ENCODE results near the gene PDE4B. TPM values are rescaled to one million over a fixed set of nuclear protein-coding genes. Genes with fewer than 3 reads are reported as not detected.
"Not testable (repeated sequence)": the region's sequence is repeated elsewhere in the genome, so short reads cannot be mapped to it uniquely, and the experiment has no call there.

PDE4B gene
- total and polyA plus RNA-seq, 10 of the 15 experiments (the other 5 are each of a cell fraction or from before 2014, with no cell fraction given): 3.0 to 13.2 (median 5.7) TPM

DNA sequence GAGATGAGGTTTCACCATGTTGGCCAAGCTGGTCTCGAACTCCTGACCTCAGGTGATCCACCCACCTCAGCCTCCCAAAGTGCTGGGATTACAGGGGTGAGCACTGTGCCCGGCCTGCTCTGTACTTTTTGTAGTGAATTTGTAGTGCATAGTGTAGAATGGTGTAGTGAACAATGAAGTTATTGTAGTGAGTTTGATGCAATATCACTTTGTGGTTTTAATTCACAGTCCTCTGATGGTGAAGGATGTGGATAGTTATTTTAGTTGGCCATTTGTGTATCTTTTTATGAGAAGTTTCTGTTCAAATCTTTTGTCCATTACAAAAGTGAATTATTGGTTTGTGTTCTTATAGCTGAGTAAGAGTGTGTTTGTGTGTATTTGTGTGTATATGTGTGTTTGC, 57.6 kb downstream of the PDE4B start:
- Histone ChIP-seq H3K4me2 (ENCODE audit: control insufficient read depth, insufficient read depth) (no peak overlapping the region), H3K79me2 (ENCODE audit: control insufficient read depth, insufficient read depth, low read length) (no peaks in the 10 kb centered on the region), H3K36me3 (ENCODE audit: control insufficient read depth in 2 of 2, insufficient read depth in 2 of 2, low read length in 1 of 2) (no peaks in the 10 kb centered on the region), H4K20me1 (ENCODE audit: control insufficient read depth, insufficient read depth) (no peaks in the 10 kb centered on the region), H3K9me3 (replicated peaks; ENCODE audit: control insufficient read depth, insufficient read depth, low read length) (no peaks in the 10 kb centered on the region), H3K4me3 (no peak overlapping the region), H3K27ac (ENCODE audit: control insufficient read depth, insufficient read depth) (no peak overlapping the region), H3K4me1 (ENCODE audit: control insufficient read depth, insufficient read depth, low read length) (no peaks in the 10 kb centered on the region), H3K9ac (ENCODE audit: control insufficient read depth, insufficient read depth, low read length) (no peak overlapping the region), H3K27me3 (replicated peaks in 1 of 2; ENCODE audit: control insufficient read depth in 2 of 2, insufficient read depth in 2 of 2, low read length in 1 of 2) (no peaks in the 10 kb centered on the region), H2AFZ (ENCODE audit: control insufficient read depth, low read depth, low read length) (no peak overlapping the region)
- 8% methylated on average over 2 of the region's 2 CpGs for WGBS (ENCODE audit: insufficient coverage, insufficient replicate concordance, low lambda C conversion rate, missing lambda C conversion rate)
- RAD21 ChIA-PET (ENCODE audit: unreplicated experiment): no interaction called here
- no TSS peak for BruUV-seq (replicated peaks)
- no peak for ATAC-seq
- CTCF ChIA-PET: no interaction called here
- no peak for FAIRE-seq
- POLR2A ChIA-PET: no interaction called here
- intact Hi-C loops (cut with micrococcal nuclease; ENCODE audit: unreplicated experiment): no loop called here
- no peak for DNase-seq (ENCODE audit: low read depth, low spot score)
- in situ Hi-C loops (cut with MboI): no loop called here
- TF ChIP-seq PML (IDR thresholded peaks at IDR 0.05; ENCODE audit: low read length): no peak
- TF ChIP-seq KLF5 (IDR thresholded peaks at IDR 0.05; ENCODE audit: partially characterized antibody): no peak
- TF ChIP-seq, protein P1, sequence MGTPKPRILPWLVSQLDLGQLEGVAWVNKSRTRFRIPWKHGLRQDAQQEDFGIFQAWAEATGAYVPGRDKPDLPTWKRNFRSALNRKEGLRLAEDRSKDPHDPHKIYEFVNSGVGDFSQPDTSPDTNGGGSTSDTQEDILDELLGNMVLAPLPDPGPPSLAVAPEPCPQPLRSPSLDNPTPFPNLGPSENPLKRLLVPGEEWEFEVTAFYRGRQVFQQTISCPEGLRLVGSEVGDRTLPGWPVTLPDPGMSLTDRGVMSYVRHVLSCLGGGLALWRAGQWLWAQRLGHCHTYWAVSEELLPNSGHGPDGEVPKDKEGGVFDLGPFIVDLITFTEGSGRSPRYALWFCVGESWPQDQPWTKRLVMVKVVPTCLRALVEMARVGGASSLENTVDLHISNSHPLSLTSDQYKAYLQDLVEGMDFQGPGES (IDR thresholded peaks at IDR 0.05): no peak
- TF ChIP-seq, protein P2, sequence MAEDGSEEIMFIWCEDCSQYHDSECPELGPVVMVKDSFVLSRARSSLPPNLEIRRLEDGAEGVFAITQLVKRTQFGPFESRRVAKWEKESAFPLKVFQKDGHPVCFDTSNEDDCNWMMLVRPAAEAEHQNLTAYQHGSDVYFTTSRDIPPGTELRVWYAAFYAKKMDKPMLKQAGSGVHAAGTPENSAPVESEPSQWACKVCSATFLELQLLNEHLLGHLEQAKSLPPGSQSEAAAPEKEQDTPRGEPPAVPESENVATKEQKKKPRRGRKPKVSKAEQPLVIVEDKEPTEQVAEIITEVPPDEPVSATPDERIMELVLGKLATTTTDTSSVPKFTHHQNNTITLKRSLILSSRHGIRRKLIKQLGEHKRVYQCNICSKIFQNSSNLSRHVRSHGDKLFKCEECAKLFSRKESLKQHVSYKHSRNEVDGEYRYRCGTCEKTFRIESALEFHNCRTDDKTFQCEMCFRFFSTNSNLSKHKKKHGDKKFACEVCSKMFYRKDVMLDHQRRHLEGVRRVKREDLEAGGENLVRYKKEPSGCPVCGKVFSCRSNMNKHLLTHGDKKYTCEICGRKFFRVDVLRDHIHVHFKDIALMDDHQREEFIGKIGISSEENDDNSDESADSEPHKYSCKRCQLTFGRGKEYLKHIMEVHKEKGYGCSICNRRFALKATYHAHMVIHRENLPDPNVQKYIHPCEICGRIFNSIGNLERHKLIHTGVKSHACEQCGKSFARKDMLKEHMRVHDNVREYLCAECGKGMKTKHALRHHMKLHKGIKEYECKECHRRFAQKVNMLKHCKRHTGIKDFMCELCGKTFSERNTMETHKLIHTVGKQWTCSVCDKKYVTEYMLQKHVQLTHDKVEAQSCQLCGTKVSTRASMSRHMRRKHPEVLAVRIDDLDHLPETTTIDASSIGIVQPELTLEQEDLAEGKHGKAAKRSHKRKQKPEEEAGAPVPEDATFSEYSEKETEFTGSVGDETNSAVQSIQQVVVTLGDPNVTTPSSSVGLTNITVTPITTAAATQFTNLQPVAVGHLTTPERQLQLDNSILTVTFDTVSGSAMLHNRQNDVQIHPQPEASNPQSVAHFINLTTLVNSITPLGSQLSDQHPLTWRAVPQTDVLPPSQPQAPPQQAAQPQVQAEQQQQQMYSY (CRISPR knock-in tag; IDR thresholded peaks at IDR 0.05): no peak
- TF ChIP-seq PAX8 (IDR thresholded peaks at IDR 0.05): no peak
- TF ChIP-seq SPI1 (IDR thresholded peaks at IDR 0.05; ENCODE audit: borderline replicate concordance, insufficient read depth, low read depth, low read length): no peak
- TF ChIP-seq TCF7 (IDR thresholded peaks at IDR 0.05; ENCODE audit: borderline replicate concordance): no peak
- no peak for TF ChIP-seq SIX5 (IDR thresholded peaks at IDR 0.05; ENCODE audit: low read depth, low read length, severe bottlenecking)
- no peak for TF ChIP-seq TCF12 (IDR thresholded peaks at IDR 0.05; ENCODE audit: low read depth, low read length)
- TF ChIP-seq CHD1 (IDR thresholded peaks at IDR 0.05; ENCODE audit: low read depth, low read length): no peak
- no peak for TF ChIP-seq IKZF1 (conservative IDR thresholded peaks at IDR 0.05)
- TF ChIP-seq, protein P3, sequence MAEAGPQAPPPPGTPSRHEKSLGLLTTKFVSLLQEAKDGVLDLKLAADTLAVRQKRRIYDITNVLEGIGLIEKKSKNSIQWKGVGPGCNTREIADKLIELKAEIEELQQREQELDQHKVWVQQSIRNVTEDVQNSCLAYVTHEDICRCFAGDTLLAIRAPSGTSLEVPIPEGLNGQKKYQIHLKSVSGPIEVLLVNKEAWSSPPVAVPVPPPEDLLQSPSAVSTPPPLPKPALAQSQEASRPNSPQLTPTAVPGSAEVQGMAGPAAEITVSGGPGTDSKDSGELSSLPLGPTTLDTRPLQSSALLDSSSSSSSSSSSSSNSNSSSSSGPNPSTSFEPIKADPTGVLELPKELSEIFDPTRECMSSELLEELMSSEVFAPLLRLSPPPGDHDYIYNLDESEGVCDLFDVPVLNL (IDR thresholded peaks at IDR 0.05; ENCODE audit: low read depth, low read length): no peak
- SMC1A ChIA-PET (ENCODE audit: uncharacterized antibody, unreplicated experiment): no interaction called here

DNA sequence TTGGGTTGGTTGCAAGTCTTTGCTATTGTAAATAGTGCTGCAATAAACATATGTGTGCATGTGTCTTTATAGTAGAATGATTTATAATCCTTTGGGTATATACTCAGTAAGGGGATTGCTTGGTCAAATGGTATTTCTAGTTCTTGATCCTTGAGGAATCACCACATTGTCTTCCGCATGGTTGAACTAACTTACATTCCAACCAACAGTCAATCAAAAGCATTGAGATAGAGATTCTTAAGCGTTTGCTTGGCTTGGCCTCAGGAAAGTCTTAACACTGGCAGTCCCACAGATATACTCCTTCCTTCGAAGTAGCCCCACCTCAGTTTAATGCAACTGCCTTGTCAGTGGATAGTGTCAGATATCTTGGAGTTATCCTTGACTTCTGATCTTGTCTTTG, 63.9 kb downstream of the PDE4B start:
- H3K9me3 ChIP-seq (replicated peaks; ENCODE audit: control insufficient read depth, insufficient read depth, low read length); POLR2A ChIA-PET; ATAC-seq; BruUV-seq (replicated peaks); H3K4me3 ChIP-seq; H3K27me3 ChIP-seq (replicated peaks in 1 of 2; ENCODE audit: control insufficient read depth in 2 of 2, insufficient read depth in 2 of 2, low read length in 1 of 2); in situ Hi-C loops (cut with MboI); intact Hi-C loops (cut with micrococcal nuclease; ENCODE audit: unreplicated experiment); H3K79me2 ChIP-seq (ENCODE audit: control insufficient read depth, insufficient read depth, low read length); H3K4me1 ChIP-seq (ENCODE audit: control insufficient read depth, insufficient read depth, low read length); RAD21 ChIA-PET (ENCODE audit: unreplicated experiment); H4K20me1 ChIP-seq (ENCODE audit: control insufficient read depth, insufficient read depth); H2AFZ ChIP-seq (ENCODE audit: control insufficient read depth, low read depth, low read length); H3K4me2 ChIP-seq (ENCODE audit: control insufficient read depth, insufficient read depth); DNase-seq (ENCODE audit: low read depth, low spot score); FAIRE-seq; CTCF ChIA-PET; H3K36me3 ChIP-seq (ENCODE audit: control insufficient read depth in 2 of 2, insufficient read depth in 2 of 2, low read length in 1 of 2); H3K9ac ChIP-seq (ENCODE audit: control insufficient read depth, insufficient read depth, low read length); H3K27ac ChIP-seq (ENCODE audit: control insufficient read depth, insufficient read depth): not testable (repeated sequence)
- SMC1A ChIA-PET (ENCODE audit: uncharacterized antibody, unreplicated experiment): interaction anchor here (1.0 kb wide), 1 partner anchor 12 kb away, joined by 3 read pairs; no protein-coding TSS in a partner anchor
- WGBS (ENCODE audit: insufficient coverage, insufficient replicate concordance, low lambda C conversion rate, missing lambda C conversion rate): 31% methylated on average over 3 of the region's 3 CpGs

All from GM12878 (cell line).